Thyroid gland (tissue), 4 donors: ENCODE measurements around the gene BBS4. TPM values are rescaled to one million over a fixed set of nuclear protein-coding genes. Genes with fewer than 3 reads are reported as not detected.

ENCODE experiments used
- DNase-seq, 2 donors: peaks; one replicate each; pipeline ENCODE4 v3.0.0-alpha.2; 2019
- H3K27ac ChIP-seq, 3 donors: fragments of 200-600 bp; sonication (generic); 1 replicate in 2 of 3; 2 replicates in 1 of 3; pipeline ENCODE4 v1.5.1; 2016 to 2019; ENCODE audit warnings: mild to moderate bottlenecking in 1 of 3, moderate library complexity in 1 of 3
- H3K27me3 ChIP-seq: fragments of 200-600 bp; sonication (generic); one replicate; pipeline ENCODE4 v1.5.1; 2019
- H3K36me3 ChIP-seq, 2 donors: fragments of 200-600 bp; sonication (generic); one replicate each; pipeline ENCODE4 v1.5.1; 2016 to 2019
- H3K4me1 ChIP-seq, 2 donors: fragments of 200-600 bp; sonication (generic); one replicate each; pipeline ENCODE4 v1.5.1; 2017 to 2019
- H3K4me3 ChIP-seq, 3 donors: fragments of 200-600 bp; sonication (generic); replicated peaks in 1 of 3; 1 replicate in 2 of 3; 2 replicates in 1 of 3; pipeline ENCODE4 v1.5.1; 2016; ENCODE audit warnings: mild to moderate bottlenecking in 1 of 3
- H3K9me3 ChIP-seq: fragments of 200-600 bp; sonication (generic); one replicate; pipeline ENCODE4 v1.5.1; 2017
- CTCF ChIP-seq, 6 experiments: fragments of 200-600 bp in 3 of 6; fragments of 450-650 bp in 3 of 6; sonication (generic) in 3 of 6; IDR thresholded peaks; one replicate each; pipeline ENCODE4 v1.5.1; 2016 to 2019; ENCODE audit warnings: antibody characterized with exemption in 6 of 6, mild to moderate bottlenecking in 2 of 6, inconsistent platforms in 1 of 6, moderate library complexity in 1 of 6
- POLR2A ChIP-seq, 2 donors: fragments of 450-650 bp; IDR thresholded peaks; one replicate each; pipeline ENCODE4 v1.6.1; 2017; ENCODE audit warnings: antibody characterized with exemption in 2 of 2, mild to moderate bottlenecking in 2 of 2, moderate library complexity in 1 of 2
- WGBS, 2 donors: methylation state at CpG; one replicate each; pipeline ENCODE4 v1.1.5; 2017; 5-methylcytosine and 5-hydroxymethylcytosine counted together
- intact Hi-C: fragments of 100-400 bp; cut with DNase I; formaldehyde crosslinking; loops from one replicate; pipeline ENCODE4 v1.15.1; 2023
- total RNA-seq, 4 donors: library from RNA; depleted of rRNA; stranded (reverse); fragments of >200 nt; gene quantifications; one replicate each; pipeline ENCODE4 v1.2.3, GENCODE V29; 2016

BBS4 gene
- total RNA-seq, 4 donors from 2014 or later, result 33.7 to 54.4 (median 48.0) TPM

GRCh38 chr15:72685301-72685924 lies 594 bp upstream of the BBS4 start:
- Histone ChIP-seq H3K36me3 (no peaks in the 10 kb centered on the region), H3K27me3 (no peaks in the 10 kb centered on the region), H3K4me3 (peak overlapping the region; percentile 51 to 66 (median 54)), H3K4me1 (peaks cover 6 to 13% of the 10 kb centered on the region in 2 donors), H3K9me3 (no peaks in the 10 kb centered on the region), H3K27ac (peak overlapping the region; percentile 88 to 95 (median 93))
- WGBS, 2 donors, result 25 to 27% methylated on average over 23 of the region's 23 CpGs
- intact Hi-C loops, result no loop called here
- TF ChIP-seq CTCF (IDR thresholded peaks at IDR 0.05), result no peak
- TF ChIP-seq POLR2A (IDR thresholded peaks at IDR 0.05), result no peak
- DNase-seq, result no peak

DNA sequence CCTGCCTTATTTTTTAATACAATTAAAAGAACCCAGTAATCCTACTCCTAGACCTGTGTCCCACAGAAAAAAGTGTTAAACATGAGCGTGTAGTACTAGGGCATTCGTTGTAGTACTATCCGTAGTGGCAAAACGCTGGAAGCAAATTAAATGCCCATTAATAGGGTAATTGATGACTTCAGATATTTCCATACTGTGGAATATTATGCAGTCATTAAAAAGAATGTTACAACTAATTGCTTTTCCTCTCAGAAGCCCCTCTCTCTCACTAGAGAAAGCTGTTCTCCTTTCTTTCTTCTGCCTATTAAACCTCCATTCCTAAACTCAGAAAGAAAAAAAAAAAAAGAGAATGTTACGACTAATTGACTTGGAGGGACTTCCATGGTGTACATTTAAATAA lies 2.7 kb downstream of the BBS4 start:
- TF ChIP-seq CTCF (IDR thresholded peaks at IDR 0.05) (no peak), POLR2A (IDR thresholded peaks at IDR 0.05) (no peak)
- no peak overlapping the region for H3K4me3 ChIP-seq
- 98% methylated on average over 5 of the region's 5 CpGs for WGBS, 2 donors
- no peaks in the 10 kb centered on the region for H3K27me3 ChIP-seq
- H3K27ac ChIP-seq, result no peak overlapping the region
- H3K9me3 ChIP-seq, result no peaks in the 10 kb centered on the region
- DNase-seq, result no peak
- no peaks in the 10 kb centered on the region for H3K36me3 ChIP-seq
- intact Hi-C loops, result no loop called here
- peaks cover 6 to 13% of the 10 kb centered on the region in 2 donors for H3K4me1 ChIP-seq

DNA sequence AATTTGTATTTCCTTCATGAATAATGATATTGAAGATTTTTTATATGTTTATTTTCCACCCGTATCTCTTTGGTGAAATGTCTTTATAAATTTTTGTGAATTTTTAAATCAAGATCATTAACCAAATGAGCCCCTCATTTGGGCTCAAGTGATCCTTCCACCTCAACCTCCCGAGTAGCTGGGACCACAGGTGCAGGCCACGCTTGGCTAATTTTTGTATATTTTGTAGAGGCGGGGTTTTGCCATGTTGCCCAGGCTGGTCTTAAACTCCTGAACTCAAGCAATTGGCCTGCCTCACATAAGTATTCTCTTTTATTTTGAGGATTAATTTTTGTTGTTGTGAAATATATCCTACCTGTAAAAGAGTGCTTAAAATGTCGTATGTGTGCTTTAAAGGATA lies 4.9 kb downstream of the BBS4 start:
- H3K4me1 ChIP-seq, result peaks cover 6 to 9% of the 10 kb centered on the region in 2 donors
- H3K27ac ChIP-seq, result no peak overlapping the region
- no peaks in the 10 kb centered on the region for H3K9me3 ChIP-seq
- peak; percentile 12 to 17 for DNase-seq
- TF ChIP-seq CTCF (IDR thresholded peaks at IDR 0.05) (no peak), POLR2A (IDR thresholded peaks at IDR 0.05) (no peak)
- no peaks in the 10 kb centered on the region for H3K36me3 ChIP-seq
- H3K27me3 ChIP-seq, result no peaks in the 10 kb centered on the region
- WGBS, 2 donors, result 33 to 50% methylated on average over 5 of the region's 5 CpGs
- H3K4me3 ChIP-seq, result no peak overlapping the region
- intact Hi-C loops, result no loop called here

GRCh38 chr15:72698938-72699337 lies 12.9 kb downstream of the BBS4 start:
- Histone ChIP-seq H3K36me3 (no peaks in the 10 kb centered on the region), H3K4me3 (no peak overlapping the region), H3K27ac (no peak overlapping the region), H3K9me3 (no peaks in the 10 kb centered on the region), H3K27me3 (no peaks in the 10 kb centered on the region), H3K4me1 (no peaks in the 10 kb centered on the region)
- intact Hi-C loops, result no loop called here
- WGBS, 2 donors, result 95 to 97% methylated on average over 5 of the region's 5 CpGs
- TF ChIP-seq CTCF (IDR thresholded peaks at IDR 0.05) (no peak), POLR2A (IDR thresholded peaks at IDR 0.05) (no peak)
- DNase-seq, result no peak

DNA sequence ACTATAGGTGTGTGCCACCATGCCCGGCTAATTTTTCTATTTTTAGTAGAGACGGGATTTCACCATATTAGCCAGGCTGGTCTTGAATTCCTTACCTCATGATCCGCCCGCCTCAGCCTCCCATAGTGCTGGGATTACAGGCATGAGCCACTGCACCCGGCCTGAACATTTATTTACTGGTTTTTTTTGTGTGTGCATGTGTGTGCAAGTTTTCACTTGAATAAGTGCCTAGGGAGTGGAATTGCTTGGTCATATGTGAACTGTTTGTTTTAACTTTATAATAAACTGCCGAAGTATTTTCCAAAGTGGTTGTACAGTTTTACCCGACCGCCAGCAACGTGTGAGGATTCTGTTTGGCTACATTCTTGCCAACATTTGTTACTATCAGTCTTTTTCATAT lies 14.1 kb downstream of the BBS4 start:
- Histone ChIP-seq H3K27ac (no peak overlapping the region), H3K36me3 (no peaks in the 10 kb centered on the region), H3K9me3 (no peaks in the 10 kb centered on the region), H3K4me1 (no peaks in the 10 kb centered on the region), H3K27me3 (no peaks in the 10 kb centered on the region), H3K4me3 (no peak overlapping the region)
- TF ChIP-seq CTCF (IDR thresholded peaks at IDR 0.05) (no peak), POLR2A (IDR thresholded peaks at IDR 0.05) (no peak)
- DNase-seq, result no peak
- 83 to 92% methylated on average over 9 of the region's 9 CpGs for WGBS, 2 donors
- intact Hi-C loops, result no loop called here
